GM18951 (cell line): Measurements from ENCODE around the gene SLCO2A1.

Experiments used
- POLR2A ChIP-seq: IDR thresholded peaks from 4 replicates; pipeline ENCODE4 v1.6.1; 2011; ENCODE audit warnings: mild to moderate bottlenecking; ENCODE audit not compliant: insufficient read length, insufficient read depth; ENCODE audit errors: extremely low read depth
- in situ Hi-C: fragments of 300-500 bp; cut with MboI; formaldehyde crosslinking; loops from one replicate; pipeline ENCODE4 v1.12.0; 2022; ENCODE audit warnings: low sequenced_read_pairs, mixed read lengths, inconsistent platforms; ENCODE audit not compliant: unreplicated experiment

The SLCO2A1 gene

GRCh38 chr3:134034005-134034785 is 4.5 kb upstream of the SLCO2A1 start:
- in situ Hi-C loops, result no loop called here
- TF ChIP-seq POLR2A, result no peak

- no peak for TF ChIP-seq POLR2A
- in situ Hi-C loops, result no loop called here
Measured at GRCh38 chr3:134033315-134033996, 3.7 kb upstream of the SLCO2A1 start.

GRCh38 chr3:134031348-134031915 is 1.7 kb upstream of the SLCO2A1 start:
- in situ Hi-C loops, result no loop called here

GRCh38 chr3:134030379-134031347 is 938 bp upstream of the SLCO2A1 start:
- TF ChIP-seq POLR2A, result no peak
- in situ Hi-C loops, result no loop called here

More at GRCh38 chr3:134031348-134031915, 1.7 kb upstream of the SLCO2A1 start:
- TF ChIP-seq POLR2A, result no peak

- in situ Hi-C loops, result no loop called here
- TF ChIP-seq POLR2A, result no peak
Measured at GRCh38 chr3:134029256-134029733, 430 bp downstream of the SLCO2A1 start.

GRCh38 chr3:134028486-134029255 is 1.1 kb downstream of the SLCO2A1 start:
- TF ChIP-seq POLR2A, result no peak
- in situ Hi-C loops, result no loop called here

GRCh38 chr3:134027631-134028030 is 2.1 kb downstream of the SLCO2A1 start:
- in situ Hi-C loops, result no loop called here
- no peak for TF ChIP-seq POLR2A

- in situ Hi-C loops, result no loop called here
- TF ChIP-seq POLR2A, result no peak
Measured at GRCh38 chr3:134020135-134020680, 9.5 kb downstream of the SLCO2A1 start.

- no peak for TF ChIP-seq POLR2A
- in situ Hi-C loops, result no loop called here
Measured at GRCh38 chr3:134018850-134019249, 10.9 kb downstream of the SLCO2A1 start.

- in situ Hi-C loops, result no loop called here
- TF ChIP-seq POLR2A, result no peak
Measured at GRCh38 chr3:134018406-134018805, 11.3 kb downstream of the SLCO2A1 start.

- in situ Hi-C loops, result no loop called here
- TF ChIP-seq POLR2A, result no peak
Measured at GRCh38 chr3:134017490-134017889, 12.2 kb downstream of the SLCO2A1 start.

GRCh38 chr3:134014270-134014669 is 15.5 kb downstream of the SLCO2A1 start:
- in situ Hi-C loops, result no loop called here
- no peak for TF ChIP-seq POLR2A
